Lower lobe of right lung (tissue), 2 donors: ENCODE results near the gene ADGRG1. TPM values are rescaled to one million over a fixed set of nuclear protein-coding genes. Genes with fewer than 3 reads are reported as not detected.

ENCODE experiments used
- ATAC-seq, 2 donors: fragments of 200-7000 bp; cut with Tn5 transposase; one replicate each; pipeline ENCODE4 v1.9.1; 2020 to 2022; ENCODE audit warnings: mild to moderate bottlenecking in 2 of 2, moderate library complexity in 2 of 2
- DNase-seq: peaks from one replicate; pipeline ENCODE4 v3.0.0-alpha.2; 2020
- H3K27ac ChIP-seq: fragments of 200-600 bp; one replicate; pipeline ENCODE4 v1.8.0; 2022
- H3K27me3 ChIP-seq: fragments of 200-600 bp; one replicate; pipeline ENCODE4 v1.8.0; 2022; ENCODE audit warnings: low read depth
- H3K36me3 ChIP-seq: fragments of 200-600 bp; one replicate; pipeline ENCODE4 v1.8.0; 2022; ENCODE audit warnings: mild to moderate bottlenecking
- H3K4me1 ChIP-seq: fragments of 200-600 bp; one replicate; pipeline ENCODE4 v1.8.0; 2022
- H3K4me3 ChIP-seq: fragments of 200-600 bp; one replicate; pipeline ENCODE4 v1.8.0; 2022; ENCODE audit warnings: mild to moderate bottlenecking
- H3K9me3 ChIP-seq: fragments of 200-600 bp; one replicate; pipeline ENCODE4 v1.8.0; 2022
- CTCF ChIP-seq: fragments of 200-600 bp; IDR thresholded peaks from one replicate; pipeline ENCODE4 v1.8.0; 2022; ENCODE audit warnings: antibody characterized with exemption, mild to moderate bottlenecking
- intact Hi-C: fragments of 100-400 bp; cut with DNase I; formaldehyde crosslinking; loops from one replicate; pipeline ENCODE4 v1.11.0; 2022
- total RNA-seq: library from RNA; stranded (reverse); fragmentation: NEBNext Ultra II Directional; extraction: Animal tissue kit (Norgen Biotek cat#: 25700); gene quantifications from one replicate; pipeline ENCODE4 v1.2.1, GENCODE V29; 2021
- donor health status: DM: no; HTN: yes; CAD: no; lungs with severe emphysema.

The ADGRG1 gene
- total RNA-seq, 1 donor from 2014 or later, result 37.9 TPM

- Histone ChIP-seq H3K27me3 (no peaks in the 10 kb centered on the region), H3K4me1 (no peaks in the 10 kb centered on the region), H3K4me3 (no peak overlapping the region), H3K27ac (no peak overlapping the region), H3K9me3 (no peaks in the 10 kb centered on the region), H3K36me3 (no peaks in the 10 kb centered on the region)
- ATAC-seq (no peak), DNase-seq (no peak)
- intact Hi-C loops, result no loop called here
- no peak for TF ChIP-seq CTCF
These were observed 72.5 kb downstream of the ADGRG1 start for GRCh38 chr16:57700781-57701551.

GRCh38 chr16:57701759-57702371, 73.4 kb downstream of the ADGRG1 start:
- Histone ChIP-seq H3K9me3 (no peaks in the 10 kb centered on the region), H3K27me3 (no peaks in the 10 kb centered on the region), H3K27ac (no peak overlapping the region), H3K4me1 (no peaks in the 10 kb centered on the region), H3K36me3 (no peaks in the 10 kb centered on the region), H3K4me3 (no peak overlapping the region)
- ATAC-seq (no peak), DNase-seq (no peak)
- no peak for TF ChIP-seq CTCF
- intact Hi-C loops, result no loop called here

DNA sequence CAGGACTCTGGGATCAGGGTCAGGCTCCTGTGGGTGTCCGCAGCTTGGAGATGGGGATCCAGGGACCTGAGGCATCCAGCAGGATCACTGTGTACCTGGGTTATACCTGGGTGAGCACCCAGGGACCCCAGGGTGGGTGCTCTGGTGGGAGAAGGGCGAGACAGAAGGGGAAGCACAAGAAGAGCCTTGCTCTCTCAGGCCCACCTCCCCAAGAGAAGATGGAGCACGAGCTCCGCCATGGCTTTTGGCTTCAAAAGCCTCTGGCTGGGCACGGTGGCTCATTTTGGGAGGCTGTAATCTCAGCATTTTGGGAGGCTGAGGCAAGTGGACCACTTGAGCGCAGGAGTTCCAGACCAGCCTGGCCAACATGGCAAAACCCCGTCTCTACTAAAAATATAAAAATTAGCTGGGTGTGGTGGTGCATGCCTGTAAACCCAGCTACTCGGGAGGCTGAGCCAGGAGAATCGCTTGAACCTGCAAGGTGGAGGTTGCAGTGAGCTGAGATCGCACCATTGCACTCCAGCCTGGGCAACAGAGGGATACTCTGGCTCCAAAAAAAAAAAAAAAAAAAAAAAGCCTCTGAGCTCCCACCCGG, 75.1 kb downstream of the ADGRG1 start:
- no peak overlapping the region for H3K4me3 ChIP-seq
- H3K36me3 ChIP-seq, result no peaks in the 10 kb centered on the region
- no peaks in the 10 kb centered on the region for H3K9me3 ChIP-seq
- TF ChIP-seq CTCF, result no peak
- H3K4me1 ChIP-seq, result no peaks in the 10 kb centered on the region
- intact Hi-C loops, result no loop called here
- no peaks in the 10 kb centered on the region for H3K27me3 ChIP-seq
- ATAC-seq (no peak), DNase-seq (no peak)
- H3K27ac ChIP-seq, result no peak overlapping the region

DNA sequence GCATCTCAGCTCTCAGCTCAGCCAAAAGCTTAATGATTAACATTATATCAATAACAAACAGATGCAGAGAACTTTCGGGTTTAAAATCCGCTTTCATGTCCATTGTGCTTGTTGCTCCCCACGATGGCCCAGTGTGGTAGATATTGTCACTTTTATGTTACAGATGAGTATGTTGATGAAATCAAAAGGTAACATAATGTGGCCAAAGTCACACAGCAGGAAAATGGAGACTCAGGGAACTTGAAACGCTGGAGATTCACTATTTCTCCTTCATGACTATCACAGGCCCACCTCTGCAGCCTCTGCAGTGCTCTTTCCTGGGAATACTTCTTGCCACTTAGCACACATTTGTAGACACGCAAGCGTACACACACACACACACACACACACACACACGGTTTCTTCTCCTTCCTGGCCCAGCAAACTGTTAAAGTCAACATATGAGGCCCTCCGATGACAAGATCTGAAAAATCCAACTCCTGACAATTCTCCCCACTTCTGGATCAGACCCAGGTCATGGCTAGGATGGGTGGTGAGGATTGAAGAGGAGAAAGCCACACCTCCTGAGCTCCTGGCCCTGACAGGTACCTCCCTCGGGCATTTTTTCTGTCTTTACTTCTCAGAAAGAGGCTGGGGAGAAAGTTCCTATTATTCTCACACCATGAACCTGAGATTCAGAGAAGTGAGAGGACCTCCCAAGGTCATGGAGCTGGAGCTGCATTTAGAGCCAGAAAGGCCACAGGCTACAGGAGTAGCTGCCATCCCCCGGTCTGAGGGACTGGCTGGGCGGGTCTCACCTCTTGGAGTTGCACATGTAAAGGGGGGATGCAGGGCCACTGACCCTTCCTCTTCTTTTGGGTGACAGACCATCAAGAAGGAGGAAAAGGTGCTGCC, 75.8 kb downstream of the ADGRG1 start:
- H3K4me1 ChIP-seq, result no peaks in the 10 kb centered on the region
- TF ChIP-seq CTCF, result no peak
- ATAC-seq (no peak), DNase-seq (no peak)
- H3K27ac ChIP-seq, result no peak overlapping the region
- no peaks in the 10 kb centered on the region for H3K36me3 ChIP-seq
- H3K27me3 ChIP-seq, result no peaks in the 10 kb centered on the region
- intact Hi-C loops, result no loop called here
- no peaks in the 10 kb centered on the region for H3K9me3 ChIP-seq
- H3K4me3 ChIP-seq, result no peak overlapping the region
